Activated CD4-positive, alpha-beta T cell treated with anti-CD3 and anti-CD28 coated beads for 24 hours (primary cell): Measurements from ENCODE around the gene CDCA8.

Experiments
- DNase-seq, 2 donors: peaks; one replicate each; pipeline ENCODE4 v3.0.0-alpha.2; 2020; ENCODE audit warnings: low read depth in 2 of 2

The CDCA8 gene

DNA sequence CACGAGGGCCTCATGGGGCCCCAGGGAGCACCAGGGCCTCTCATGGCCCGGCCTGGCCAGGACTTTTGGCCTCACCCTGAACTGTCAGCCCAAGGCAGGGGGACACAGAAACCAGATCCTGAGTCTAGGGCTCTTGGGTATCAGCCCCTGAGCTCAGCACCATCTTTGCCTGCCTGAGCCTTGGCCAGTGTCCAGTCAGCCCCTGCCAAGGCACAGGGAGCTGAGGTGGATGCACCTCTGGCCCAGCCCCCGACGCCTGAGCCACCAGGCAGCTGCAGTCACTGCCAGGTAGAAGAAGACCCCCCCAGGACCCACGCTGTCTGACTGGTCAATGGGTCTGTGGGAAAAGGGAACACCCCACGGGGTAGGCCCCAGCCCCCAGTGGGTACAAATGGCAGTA lies 25.3 kb downstream of the CDCA8 start:
- no peak for DNase-seq

DNA sequence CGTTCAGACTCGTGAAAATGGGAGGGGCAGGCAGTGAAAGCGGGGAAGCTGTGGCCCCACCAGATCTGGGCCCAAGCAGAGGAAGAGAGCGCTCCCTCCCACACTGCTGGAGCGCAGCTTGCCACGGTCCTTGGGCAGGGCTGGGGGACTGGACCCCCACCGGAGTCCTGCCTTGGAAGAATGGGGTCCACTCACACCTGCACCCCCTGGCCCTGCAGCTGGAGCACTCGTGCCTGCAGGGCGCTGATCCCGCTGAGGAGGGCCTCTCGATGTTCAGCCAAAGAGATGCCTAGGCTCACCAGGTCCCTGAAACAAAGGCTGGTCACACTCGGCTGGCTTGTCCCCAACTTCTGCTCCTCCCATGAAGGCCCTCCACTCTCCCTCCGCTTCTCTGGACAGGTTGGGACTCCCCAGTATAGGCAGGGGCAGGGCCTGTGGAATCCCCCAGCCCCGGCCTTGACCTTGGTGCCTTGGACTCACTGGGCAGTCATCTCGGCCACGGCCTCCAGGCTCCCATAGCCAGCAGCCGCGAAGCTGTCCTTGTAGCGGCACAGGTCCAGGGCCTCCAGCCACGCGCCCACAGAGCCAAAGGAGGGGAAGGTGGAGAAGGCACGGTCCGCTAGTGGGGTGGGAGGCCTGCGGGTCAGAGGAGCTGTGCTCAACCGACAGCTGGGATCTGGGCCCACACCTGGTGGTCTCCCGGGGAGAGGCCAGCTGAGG lies 26.0 kb downstream of the CDCA8 start:
- DNase-seq, result no peak

DNA sequence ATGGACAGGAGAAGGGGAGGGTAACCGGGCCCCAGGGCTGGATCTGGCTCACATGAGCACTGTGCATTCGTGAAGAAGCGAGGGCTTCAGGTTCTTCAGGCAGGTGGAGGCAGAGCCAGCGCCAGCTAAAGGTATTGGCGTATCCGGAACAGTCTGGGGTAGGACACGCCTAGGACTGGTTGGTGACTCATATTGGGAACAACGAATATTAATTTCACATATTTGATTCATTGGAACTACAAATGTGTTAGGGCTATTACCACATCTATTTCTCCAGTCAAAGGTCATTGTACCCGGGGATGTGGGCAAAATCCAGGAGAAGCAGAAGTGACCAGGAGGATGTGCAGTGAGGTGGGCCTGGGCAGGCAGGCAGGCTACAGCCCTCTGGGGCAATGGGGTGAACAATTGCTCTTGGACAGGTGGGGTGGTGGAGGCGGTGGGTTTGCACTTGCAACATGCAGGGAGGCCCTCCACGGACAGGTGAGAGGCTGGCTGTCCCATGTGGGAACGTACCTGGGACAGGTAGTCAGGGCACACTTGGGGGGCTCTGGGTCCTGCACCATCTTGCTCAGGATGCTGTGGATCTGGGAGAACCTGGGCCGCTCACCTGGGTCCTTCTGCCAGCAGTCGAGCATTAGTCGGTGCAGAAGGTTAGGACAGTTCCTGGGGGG lies 26.7 kb downstream of the CDCA8 start:
- no peak for DNase-seq

DNA sequence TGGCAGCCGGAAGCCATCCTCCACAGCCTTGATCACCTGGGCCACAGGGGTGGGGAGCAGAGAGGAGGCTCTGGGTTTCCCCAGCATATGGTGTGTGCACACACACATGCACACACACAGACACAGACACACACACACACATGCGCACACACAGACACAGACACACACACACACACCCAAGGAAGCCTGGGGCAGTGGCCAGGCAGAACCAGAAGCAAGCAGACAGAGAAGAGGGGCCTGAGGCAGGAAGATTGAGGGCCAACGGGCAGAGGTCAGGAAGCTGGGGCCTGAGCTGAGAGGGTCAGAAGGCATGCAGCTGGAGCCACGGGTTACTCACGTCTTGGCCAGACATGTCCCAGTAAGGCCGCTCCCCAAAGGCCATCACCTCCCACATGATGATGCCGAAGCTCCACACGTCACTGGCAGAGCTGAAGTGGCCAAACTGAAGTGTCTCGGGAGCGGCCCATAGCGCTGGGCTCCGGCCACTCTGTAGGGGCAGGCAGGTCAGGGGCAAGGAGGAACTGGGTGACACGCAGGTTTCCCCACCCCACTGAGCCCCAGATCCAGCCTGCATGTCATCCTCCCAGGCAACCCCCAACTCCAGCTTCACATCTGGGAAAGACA lies 27.4 kb downstream of the CDCA8 start:
- no peak for DNase-seq

DNA sequence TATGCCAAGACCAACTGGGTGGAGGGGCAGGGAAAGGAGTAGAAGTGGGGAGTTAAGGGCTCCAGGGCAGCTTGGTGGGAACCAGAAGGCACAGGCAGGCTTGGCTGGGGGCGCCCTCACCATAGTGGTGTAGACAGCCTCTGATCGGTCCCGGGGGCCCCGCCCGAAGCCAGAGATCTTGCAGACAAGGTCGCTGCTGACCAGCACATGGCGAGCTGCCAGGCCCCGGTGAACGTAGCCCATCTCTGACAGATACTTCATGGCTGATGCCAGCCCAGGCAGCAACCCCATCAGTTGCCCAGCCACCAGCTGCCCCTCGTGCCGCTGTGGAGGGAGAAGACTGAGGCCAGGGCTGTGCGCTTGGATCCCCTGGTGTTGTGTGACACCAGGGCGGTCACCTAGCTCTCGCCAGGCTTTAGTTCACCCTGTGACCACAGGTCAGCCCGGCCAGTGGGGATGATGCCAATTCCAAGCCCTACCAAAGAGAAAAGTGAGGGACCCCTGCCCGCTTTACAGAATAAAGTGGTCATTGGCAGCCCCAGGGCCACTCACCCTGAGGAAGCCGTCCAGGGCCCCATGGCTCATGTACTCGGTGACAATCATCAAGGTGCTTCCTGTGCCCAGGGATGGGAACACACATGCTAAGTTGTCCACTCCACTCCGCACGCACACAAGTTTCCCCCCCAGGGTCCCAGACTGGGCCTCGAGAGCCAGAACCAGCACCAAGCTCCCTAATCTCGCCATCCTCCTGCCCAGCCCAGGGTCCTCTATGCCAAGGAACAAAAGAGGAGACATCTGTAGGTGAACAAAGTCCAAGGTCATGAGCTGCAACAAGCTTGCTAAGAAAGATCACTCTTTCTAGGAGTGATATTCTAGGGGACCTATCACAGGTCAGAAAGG lies 28.2 kb downstream of the CDCA8 start:
- no peak for DNase-seq

DNA sequence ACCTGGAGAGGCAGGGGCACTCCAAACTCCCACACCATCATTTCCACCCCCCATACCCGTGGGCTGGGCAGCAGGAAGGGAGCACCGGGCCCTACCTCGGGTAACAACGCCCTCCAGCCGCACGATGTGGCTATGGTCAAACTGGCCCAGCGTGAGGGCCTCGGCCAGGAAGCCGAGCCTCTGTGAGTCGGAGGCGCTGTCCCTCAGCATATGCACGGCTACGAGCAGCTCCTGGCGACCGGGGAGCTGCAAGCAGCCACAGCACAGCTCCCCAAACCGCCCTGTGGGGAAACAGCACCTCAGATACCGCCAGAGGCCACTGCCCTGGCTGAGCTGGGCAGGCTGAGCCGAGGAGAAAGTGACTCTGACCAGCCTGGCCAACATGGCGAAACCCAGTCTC lies 29.2 kb downstream of the CDCA8 start:
- DNase-seq, result no peak

DNA sequence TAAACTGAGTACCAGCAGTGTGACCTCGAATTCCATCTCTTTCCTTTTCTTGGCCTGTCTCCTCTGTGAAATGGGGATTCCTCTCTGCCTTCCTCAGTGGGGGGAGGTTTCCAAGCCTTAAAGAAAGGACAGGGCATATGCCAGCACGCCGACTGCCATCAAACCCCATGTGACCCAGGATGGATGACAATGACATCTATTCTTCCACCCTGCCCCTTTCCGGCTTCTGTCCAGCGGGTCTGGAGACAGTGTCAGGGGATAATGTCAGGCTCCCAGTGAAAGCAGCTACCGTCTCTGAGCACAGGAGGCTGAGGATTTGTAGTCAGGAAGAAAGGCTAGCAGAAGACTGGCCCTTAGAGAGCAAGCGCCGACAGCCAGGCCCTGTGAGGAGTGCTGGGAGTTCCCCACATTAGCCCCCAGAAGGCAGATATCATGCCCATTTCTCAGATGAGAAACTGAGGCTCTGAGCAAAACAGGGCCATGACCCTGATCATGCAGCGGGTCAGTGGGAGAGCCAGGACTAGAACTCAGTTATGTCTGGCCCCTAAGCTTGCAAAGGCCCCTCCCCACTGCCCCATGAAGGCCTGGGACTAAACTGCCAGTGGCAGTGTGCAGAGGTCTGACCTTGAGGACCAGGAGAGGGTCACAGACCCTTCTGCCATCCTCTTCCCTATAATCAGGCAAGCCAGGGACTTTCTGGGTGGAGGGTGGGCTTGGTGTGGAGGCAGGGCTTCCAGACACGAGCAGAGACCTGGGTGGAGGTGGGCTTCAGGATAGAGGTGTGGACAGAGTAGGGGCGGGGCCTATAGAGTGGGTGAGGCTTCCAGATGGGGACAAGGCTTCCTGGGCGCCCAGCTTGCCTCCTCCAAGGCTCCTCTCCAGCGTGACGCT lies 30.1 kb downstream of the CDCA8 start:
- no peak for DNase-seq

DNA sequence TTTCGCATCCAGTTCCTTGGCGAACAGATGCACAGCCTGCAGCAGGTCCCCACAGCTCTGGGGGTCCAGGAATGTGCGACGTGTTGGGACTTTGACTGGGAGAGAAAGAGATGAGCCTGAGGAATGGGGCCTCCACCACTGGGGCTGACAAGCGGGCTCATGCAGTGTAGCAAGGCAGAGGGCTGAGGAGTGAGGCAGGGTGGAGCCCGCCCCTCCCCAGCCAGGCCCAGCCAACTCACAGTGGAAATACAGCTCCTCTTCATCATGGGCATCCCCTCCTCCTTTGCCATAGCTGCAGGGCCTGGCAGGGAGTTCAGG lies 30.7 kb downstream of the CDCA8 start:
- no peak for DNase-seq

DNA sequence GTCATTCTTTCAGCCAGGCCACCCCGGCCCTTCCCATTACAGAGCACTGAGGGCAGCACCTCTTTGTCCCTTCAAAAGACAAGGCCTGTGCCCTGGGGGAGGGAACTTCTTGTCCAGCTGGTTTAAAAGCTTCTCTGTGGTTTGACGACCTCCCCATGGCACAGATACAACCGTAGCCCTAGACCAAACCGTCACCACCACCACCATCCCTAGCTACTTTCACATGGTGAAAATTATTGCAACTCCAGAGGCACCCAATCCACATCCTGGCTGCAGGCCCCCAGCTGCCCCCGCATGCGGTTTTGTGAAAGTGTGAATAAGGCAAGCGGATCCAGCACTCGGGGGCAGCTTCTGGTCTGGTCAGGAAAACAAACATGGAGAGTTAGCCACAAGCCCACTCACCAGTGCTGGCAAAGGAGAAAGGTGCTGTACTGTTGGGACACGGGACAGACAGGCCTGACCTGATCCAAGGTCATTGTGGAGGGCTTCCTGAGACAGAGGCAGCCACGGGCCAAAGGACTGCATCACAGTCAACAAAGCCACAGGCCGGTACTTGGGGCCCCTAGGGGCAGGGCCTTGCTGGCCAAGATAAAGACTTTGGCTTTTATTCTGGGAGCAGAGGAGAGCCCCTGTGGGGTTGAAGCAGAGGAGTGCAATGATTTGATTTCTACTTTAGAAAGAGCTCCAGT lies 31.2 kb downstream of the CDCA8 start:
- no peak for DNase-seq

DNA sequence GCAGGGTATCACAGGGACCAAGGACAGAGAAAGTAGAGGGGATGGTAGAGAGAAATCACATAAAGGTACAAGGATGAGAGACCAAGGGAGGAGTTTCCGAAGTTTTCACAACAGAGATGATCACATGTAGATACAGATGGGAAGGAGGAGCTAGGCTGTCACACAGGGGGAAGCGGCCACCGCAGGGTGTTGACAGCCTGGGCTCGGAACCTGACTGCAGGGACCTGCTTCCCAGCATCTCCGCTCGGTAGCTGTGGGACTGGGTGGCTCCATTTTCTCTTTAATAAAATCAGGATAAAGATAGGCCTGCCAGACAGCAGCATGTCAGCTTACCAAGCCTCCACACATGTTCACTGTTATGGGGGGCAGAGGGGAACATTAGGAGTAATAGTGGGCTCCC lies 32.3 kb downstream of the CDCA8 start:
- DNase-seq, result no peak

DNA sequence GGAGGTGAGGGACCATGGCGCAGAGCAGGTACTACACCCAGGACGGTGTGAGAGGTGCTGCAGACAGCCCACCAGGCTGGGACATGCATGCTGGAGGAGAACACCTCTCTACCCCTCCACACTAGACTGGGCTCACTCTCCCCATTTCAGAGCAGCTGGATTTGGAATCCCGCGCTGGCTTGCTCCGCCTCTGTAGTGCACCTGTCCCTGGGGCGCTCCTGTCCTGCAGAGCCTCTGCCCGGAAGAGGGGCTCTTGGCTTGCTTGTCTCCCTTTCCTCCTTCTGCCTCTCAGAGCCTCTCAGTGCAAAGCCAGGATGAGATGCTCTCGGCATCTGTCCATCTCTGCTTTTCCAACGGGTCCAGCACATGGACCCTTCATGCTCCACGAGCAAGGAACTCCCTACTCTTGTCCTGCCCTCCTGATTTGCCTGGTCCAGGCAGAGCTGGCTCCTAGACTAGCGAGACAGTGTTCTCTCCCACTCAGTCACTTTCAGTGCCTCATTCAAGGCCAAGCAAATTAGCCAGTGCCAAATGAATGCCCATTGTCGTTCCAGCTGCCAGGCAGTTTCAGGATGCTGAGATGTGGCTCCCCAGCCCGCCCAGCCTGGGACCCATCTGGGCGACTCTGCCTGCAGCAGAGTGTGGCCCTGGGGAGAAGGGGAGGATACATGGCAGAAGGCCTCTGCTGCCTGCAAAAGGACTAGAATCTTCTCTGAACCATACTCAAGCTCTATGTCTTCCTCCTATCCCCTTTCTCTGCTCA lies 33.7 kb downstream of the CDCA8 start:
- DNase-seq, result no peak

DNA sequence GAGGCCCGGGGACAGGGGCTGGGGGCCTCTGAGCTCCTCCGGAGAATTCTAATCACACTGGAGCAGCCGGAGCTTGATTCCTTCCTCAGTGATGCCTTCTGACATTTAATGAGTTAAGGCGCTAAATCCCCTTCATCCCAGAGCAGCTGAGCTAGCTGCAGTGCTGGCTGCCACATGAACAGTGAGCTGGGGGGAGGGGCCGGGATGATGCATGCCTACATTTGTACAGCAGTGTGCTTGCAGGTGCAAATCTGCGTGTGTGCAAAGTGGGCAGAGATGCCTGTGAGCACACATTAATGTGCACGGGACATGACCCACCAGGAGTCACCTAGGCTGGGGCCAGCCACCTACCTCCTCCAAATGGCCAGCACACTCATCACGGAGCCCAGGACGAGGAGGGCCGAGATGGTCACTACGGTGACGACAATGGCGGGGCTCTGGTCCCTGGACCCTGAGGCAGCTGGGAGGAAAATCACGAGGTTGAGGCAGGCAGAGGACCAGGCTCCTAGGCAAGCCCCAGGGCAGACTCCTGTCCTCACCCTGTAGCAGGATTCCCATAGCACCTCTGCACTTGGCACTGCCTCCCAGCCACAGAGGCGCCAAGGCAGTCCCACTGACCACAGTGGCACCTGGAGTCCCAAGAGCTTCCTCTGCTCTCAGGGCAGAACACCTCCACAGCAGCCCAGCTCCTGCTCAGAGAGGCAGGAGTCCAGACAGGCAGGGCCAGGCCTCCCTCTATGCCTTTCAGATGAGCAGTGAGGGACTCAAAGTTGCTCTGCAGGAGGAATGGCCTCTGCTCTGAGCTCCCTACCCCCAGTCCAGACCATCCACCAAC lies 34.7 kb downstream of the CDCA8 start:
- no peak for DNase-seq

DNA sequence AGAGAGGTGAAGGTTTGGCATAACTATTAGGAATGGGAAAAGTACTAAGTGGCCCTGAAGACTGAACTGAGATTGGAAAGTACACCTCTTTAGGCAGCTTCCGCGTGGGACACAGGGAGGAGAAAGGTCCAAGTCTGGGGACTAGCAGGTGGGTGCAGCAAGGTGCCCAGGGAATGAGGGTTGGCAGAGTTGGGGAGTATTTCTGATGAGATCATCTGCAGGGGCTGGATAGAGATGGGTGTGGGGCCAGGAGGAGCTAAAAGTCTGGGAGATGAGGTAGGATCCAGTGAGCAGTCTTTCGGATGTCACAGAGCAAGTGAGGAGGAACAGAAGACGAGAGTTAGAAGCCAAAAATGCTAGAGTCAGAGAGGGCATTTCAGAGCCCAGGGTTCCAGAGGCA lies 36.1 kb downstream of the CDCA8 start:
- no peak for DNase-seq

DNA sequence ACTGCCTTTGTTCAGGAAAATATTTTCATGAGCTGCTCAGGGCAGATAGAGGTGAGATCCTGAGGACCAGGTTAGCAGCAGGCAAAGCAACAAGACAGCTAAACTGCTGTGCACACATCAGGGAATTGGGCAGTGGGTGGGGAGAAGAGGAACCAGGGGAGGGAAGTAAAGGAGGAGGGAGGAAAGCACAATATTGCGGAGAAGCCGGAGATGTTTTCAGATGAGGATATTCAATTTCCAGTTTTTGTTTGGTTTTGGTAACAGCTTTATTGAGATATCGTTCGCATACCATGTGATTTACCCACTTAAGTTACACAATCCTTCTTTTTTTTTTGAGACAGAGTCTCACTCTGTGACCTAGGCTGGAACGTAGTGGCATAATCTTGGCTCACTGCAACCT lies 38.1 kb downstream of the CDCA8 start:
- DNase-seq, result no peak

DNA sequence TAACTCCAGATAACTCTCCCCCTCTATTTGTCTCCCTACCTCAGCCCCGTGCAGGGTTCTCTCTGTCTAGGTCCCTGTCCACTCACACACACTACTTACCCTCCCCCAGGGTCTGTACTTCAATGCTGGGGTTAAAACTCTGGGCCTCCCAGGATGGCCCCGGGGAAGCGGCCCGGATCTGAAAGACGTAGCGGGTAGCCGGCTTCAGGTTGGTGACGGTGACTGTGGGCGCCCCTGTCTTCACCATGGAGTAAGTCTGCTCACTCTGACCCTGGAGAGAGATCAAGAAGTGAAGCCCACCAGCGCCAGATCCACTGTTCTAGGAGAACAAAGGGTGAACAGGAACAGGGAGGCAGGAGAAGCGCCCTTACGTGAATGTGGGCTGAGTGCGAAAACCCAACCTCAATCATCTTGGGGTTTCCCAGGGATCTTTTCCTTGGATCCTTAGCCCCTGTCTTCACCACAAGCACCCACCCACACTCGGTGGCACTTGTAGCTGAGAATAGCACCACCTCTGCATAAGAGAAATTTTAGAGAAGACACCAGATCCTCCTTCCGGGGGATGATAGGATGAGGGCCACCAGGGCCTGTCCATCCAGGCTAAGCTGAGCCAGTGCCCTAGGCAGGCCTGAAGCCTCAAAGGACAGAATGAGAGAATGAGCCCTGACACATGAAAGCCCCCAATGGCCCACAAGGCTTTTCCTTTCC lies 39.1 kb downstream of the CDCA8 start:
- no peak for DNase-seq

DNA sequence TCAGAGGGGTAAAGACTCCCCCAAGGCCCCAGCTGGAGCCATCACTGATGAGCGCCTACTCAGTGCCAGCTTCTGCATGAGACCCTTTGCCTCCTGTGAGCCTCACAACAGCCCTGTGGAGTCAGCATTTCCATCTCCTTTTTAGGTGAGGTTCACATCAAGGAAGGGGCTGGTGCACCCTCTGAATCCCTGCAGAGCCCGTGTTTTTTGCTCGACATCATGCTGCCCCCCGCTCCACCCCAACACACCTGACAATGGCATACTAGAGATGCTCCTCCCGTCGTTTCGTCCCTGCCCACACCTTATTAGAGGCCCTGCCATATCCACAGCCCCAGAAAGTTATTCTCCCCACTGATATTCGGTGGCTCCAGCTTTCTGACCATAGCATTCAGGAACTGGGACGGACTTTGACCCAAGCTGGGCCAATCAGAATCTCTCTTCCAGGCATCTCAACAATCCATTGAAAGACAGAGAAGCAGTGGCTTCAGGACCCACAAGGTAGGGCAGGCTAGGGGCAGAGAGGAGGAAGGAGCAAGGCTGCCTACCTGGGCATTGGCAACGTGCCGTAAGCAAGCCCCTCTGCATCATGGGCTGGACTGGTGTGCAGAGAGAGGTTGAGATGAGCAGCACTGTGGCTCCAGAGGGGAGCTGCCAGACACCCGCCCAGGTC lies 39.9 kb downstream of the CDCA8 start:
- no peak for DNase-seq

DNA sequence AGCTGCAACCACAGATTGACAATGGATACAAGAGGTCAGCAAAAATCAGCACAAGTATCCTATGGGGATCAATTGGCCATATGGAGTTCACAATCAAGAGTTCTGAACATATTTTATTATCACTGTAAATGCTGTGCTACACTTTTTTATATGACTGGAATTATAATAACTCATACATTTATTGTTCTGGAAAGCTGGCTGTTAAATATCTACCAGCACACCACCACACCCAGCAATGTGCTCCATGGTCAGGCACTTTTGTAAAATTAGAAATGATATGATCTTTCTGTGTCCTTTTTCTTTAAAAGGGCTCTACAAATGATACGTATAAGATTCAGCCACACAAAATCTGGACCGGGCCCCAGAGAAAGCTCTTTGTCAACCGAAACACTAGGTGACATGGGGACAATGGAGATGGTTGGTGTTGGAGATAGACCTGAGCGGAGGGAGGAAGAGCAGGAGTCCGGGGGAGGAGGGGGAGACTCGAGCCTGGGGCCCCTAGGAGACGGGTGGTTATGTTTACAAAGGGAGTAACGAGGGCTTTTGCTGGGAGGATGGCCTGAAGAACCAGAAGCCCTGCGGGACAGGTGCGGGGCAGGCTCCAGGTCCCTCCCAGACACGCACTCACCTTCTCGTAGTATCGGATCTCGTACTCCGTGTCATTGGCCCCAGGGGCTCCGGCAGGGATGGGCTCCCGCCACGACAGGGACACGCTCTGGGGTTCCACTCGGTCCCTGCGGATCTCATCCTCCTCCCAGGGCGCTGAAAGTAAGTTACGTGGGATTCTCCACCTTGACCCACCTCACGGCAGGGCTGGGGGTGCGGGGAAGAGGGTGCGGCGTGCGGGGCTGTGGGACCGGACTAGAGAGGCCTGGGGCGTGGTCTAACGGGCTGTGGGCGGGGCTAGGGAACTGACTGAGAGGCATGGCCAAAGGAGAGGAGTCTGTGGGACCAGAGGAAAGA lies 42.6 kb downstream of the CDCA8 start:
- no peak for DNase-seq
